Activated naive CD4-positive, alpha-beta T cell treated with anti-CD3 and anti-CD28 coated beads, Interleukin-2, amount 50 U/mL, for 72 hours (primary cell): ENCODE measurements around the gene NHEJ1. TPM values are rescaled to one million over a fixed set of nuclear protein-coding genes. Genes with fewer than 3 reads are reported as not detected.

ENCODE experiments used
- ATAC-seq, 2 donors: fragments of 150-1000 bp; cut with Tn5 transposase; 2 replicates each; pipeline ENCODE4 v1.10.0; 2021; ENCODE audit warnings: mild to moderate bottlenecking in 2 of 2, moderate library complexity in 2 of 2
- DNase-seq, 2 donors: peaks; one replicate each; pipeline ENCODE4 v3.0.0; 2021 to 2022; ENCODE audit warnings: low spot score in 2 of 2
- H3K27ac Mint-ChIP-seq, 2 donors: one replicate each; pipeline ENCODE4 v1.8.0; 2022; ENCODE audit warnings: mild to moderate bottlenecking in 2 of 2, mixed read lengths in 2 of 2
- H3K36me3 Mint-ChIP-seq, 2 donors: one replicate each; pipeline ENCODE4 v1.8.0; 2022; ENCODE audit warnings: mixed read lengths in 2 of 2
- H3K9me3 Mint-ChIP-seq, 2 donors: one replicate each; pipeline ENCODE4 v1.8.0; 2022; ENCODE audit warnings: mixed read lengths in 2 of 2
- total RNA-seq, 2 donors: library from RNA; stranded (reverse); gene quantifications; one replicate each; pipeline ENCODE4 v1.2.3, GENCODE V29; 2022

Gene NHEJ1
- total RNA-seq, 2 donors from 2014 or later = 20.9 to 25.0 TPM

DNA sequence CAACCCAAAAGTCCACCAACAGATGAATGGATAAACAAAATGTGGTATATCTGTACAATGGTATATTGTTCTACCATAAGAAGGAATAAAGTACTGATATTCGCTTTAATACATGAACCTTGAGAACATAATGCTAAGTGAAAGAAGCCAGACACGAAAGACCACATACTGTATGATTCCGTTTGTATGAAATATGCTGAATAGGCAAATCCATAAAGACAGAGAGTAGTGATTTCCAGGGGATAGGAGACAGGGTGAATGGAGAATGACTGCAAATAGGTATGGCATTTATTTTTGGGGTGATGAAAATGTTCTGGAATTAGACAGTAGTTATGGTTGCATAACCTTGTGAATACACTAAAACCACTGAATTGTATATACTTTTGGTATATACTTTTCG is 71.3 kb downstream of the NHEJ1 start:
- H3K27ac Mint-ChIP-seq = no peak overlapping the region
- no peak for DNase-seq
- ATAC-seq = no peak
- no peaks in the 10 kb centered on the region for H3K36me3 Mint-ChIP-seq
- no peaks in the 10 kb centered on the region for H3K9me3 Mint-ChIP-seq

DNA sequence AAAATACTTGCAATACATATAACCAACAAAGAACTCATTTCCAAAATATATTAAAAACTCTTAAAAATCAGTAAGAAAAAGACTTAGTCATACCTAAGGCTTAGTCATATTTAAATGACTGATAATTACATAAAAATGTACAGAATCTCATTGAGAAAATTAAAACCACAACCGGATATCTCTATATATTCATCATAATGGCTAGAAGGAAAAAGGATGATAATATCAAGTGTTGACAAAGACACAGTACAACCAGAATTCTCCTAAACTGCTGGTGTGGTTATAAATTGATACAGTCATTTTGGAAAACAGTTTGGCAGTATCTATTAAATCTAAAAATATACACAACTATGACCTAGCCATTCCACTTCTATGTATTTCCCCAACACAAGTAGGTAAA is 72.8 kb downstream of the NHEJ1 start:
- Mint-ChIP-seq H3K9me3 (no peaks in the 10 kb centered on the region), H3K27ac (peak overlapping the region in 1 of 2 donors; percentile 30), H3K36me3 (no peaks in the 10 kb centered on the region)
- ATAC-seq (no peak), DNase-seq (no peak)

DNA sequence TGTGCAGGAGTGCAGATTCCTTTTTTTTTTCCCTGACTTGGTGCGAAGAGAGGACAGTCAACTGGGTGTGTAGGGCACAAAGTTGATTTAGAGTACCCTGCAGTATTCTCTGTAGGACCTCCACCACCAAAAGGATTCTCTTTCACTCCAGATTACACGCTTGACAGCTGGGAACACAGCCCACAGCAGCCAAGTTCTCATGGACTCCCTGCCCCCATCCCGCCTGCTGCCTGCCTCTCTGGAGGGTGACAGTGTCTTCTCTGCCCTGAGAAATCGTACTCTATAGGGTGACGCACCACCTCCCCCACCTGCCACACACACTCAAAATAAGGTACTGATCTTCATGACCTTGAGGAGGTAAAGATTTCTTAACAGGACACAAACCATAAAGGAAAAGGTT is 73.3 kb downstream of the NHEJ1 start:
- Mint-ChIP-seq H3K36me3 (no peaks in the 10 kb centered on the region), H3K9me3 (no peaks in the 10 kb centered on the region), H3K27ac (peak overlapping the region in 1 of 2 donors; percentile 30)
- ATAC-seq (no peak), DNase-seq (no peak)

- Mint-ChIP-seq H3K27ac (no peak overlapping the region), H3K9me3 (no peaks in the 10 kb centered on the region), H3K36me3 (no peaks in the 10 kb centered on the region)
- ATAC-seq (no peak), DNase-seq (no peak)
These were observed 74.4 kb downstream of the NHEJ1 start for GRCh38 chr2:219086196-219086595.

GRCh38 chr2:219084791-219085190 is 75.8 kb downstream of the NHEJ1 start:
- ATAC-seq = no peak
- Mint-ChIP-seq H3K27ac (no peak overlapping the region), H3K36me3 (no peaks in the 10 kb centered on the region), H3K9me3 (no peaks in the 10 kb centered on the region)
- no peak for DNase-seq

DNA sequence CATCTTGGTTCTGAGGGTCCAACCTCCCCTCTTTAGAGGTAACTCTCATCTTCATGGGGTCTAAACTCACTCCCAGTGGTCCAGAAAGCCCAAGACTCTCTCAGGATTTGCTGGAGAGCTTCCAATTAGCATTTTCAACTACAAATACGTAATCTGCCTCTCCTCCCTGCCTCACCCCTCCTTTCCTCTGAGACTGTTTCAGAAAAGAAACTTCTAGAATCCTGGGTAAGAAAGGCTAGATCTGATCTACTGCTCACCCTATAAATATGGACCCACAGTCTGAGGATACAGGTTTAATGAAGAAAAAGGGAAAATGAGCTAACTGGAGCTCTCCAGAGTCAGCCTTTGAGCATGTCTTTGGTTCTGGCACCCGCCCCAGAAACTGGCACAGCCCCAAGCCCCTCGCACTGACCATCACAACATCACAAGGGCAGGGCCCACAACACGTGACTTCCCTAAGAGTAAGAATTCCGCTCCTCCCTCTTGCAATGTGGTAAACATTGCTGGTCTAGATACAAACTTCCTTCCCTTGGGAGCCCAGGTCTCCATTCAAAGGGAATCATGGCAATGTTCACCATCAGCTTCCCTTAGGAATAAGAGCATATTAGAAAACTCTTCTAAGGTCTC is 78.2 kb downstream of the NHEJ1 start:
- DNase-seq (no peak), ATAC-seq (no peak)
- H3K27ac Mint-ChIP-seq = peak overlapping the region in 1 of 2 donors; percentile 33
- no peaks in the 10 kb centered on the region for H3K9me3 Mint-ChIP-seq
- H3K36me3 Mint-ChIP-seq = no peaks in the 10 kb centered on the region

GRCh38 chr2:219081701-219082331 is 78.8 kb downstream of the NHEJ1 start:
- Mint-ChIP-seq H3K36me3 (no peaks in the 10 kb centered on the region), H3K9me3 (no peaks in the 10 kb centered on the region), H3K27ac (peak overlapping the region in 1 of 2 donors; percentile 33)
- no peak for DNase-seq
- no peak for ATAC-seq

DNA sequence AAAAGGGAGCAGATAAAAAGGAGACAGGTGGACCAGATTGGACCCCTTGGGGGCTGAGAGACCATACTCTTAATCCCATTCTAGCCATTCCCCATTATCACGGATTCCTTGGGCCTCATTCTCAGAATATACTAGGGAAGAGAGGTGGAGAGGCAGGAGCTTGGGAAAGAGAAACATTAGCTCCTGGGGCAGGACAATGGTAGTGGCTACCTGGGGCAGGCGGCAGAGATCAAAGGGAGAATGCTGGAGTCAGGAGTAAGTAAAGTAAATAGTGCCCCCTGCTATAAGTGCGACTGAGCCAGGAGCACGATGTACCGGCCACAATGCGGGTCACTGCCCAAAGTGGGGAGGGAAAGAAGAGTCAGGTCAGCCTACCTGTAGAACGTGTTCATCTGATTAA is 79.5 kb downstream of the NHEJ1 start:
- Mint-ChIP-seq H3K36me3 (no peaks in the 10 kb centered on the region), H3K27ac (no peak overlapping the region), H3K9me3 (no peaks in the 10 kb centered on the region)
- ATAC-seq (no peak), DNase-seq (no peak)

GRCh38 chr2:219079417-219079816 is 81.2 kb downstream of the NHEJ1 start:
- no peaks in the 10 kb centered on the region for H3K36me3 Mint-ChIP-seq

GRCh38 chr2:219078951-219079350 is 81.7 kb downstream of the NHEJ1 start:
- DNase-seq (no peak), ATAC-seq (no peak)
- Mint-ChIP-seq H3K27ac (peak overlapping the region in 1 of 2 donors; percentile 44), H3K36me3 (no peaks in the 10 kb centered on the region), H3K9me3 (no peaks in the 10 kb centered on the region)

More at GRCh38 chr2:219079417-219079816, 81.2 kb downstream of the NHEJ1 start:
- ATAC-seq = no peak
- Mint-ChIP-seq H3K9me3 (no peaks in the 10 kb centered on the region), H3K27ac (no peak overlapping the region)
- no peak for DNase-seq

GRCh38 chr2:219078126-219078525 is 82.5 kb downstream of the NHEJ1 start:
- Mint-ChIP-seq H3K9me3 (no peaks in the 10 kb centered on the region), H3K36me3 (no peaks in the 10 kb centered on the region), H3K27ac (no peak overlapping the region)
- DNase-seq = no peak
- ATAC-seq = no peak

DNA sequence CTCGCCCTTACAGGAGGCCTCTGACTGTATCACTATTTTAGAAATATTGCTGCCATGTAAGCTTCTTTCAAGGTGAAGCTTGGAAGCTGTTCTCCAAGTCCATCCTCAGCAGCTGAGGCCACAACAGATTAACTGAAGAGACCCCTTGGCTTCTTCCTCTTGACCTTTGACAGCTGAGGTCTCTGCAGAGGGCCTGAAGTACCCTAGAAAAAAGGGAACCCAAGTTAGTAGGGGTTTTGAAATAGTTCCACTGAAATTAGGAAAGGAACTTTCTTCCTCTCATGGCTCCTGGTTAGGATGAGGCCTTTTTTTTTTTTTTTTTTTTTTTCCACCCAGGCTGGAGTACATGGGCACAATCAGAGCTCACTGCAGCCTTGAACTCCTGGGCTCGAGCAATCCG is 84.4 kb downstream of the NHEJ1 start:
- Mint-ChIP-seq H3K27ac (no peak overlapping the region), H3K9me3 (no peaks in the 10 kb centered on the region), H3K36me3 (no peaks in the 10 kb centered on the region)
- ATAC-seq = no peak
- no peak for DNase-seq

GRCh38 chr2:219073413-219074129 is 87.0 kb downstream of the NHEJ1 start:
- no peaks in the 10 kb centered on the region for H3K9me3 Mint-ChIP-seq
- DNase-seq (peak in 1 of 2 donors; percentile 31), ATAC-seq (peak in 1 of 2 donors; percentile 41)
- H3K27ac Mint-ChIP-seq = no peak overlapping the region
- no peaks in the 10 kb centered on the region for H3K36me3 Mint-ChIP-seq

DNA sequence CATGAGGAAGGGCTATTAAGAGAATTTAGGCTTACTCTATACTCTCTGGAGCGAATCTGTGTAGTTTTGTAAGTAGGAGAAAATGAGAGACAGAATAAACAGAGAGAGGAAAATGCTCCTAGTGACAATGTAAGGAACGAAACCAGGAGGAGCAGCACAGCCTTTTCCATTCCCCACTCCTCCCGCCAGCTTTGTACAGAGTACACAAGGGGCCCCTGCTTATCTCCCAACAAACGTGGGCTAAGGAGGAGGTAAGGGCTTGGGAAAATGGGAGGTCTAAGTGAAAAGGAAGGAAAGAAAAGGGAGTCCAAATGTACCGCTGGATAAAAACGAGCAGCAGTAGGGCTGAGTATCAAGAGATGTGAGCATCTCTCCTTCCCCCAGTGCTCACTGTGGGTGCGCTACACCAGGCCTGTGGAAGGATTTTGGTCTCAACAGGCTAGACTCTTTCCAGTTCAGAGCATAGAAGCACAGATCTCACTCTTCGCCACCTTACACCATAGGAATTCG is 87.8 kb downstream of the NHEJ1 start:
- Mint-ChIP-seq H3K36me3 (no peaks in the 10 kb centered on the region), H3K27ac (no peak overlapping the region), H3K9me3 (no peaks in the 10 kb centered on the region)
- DNase-seq = no peak
- ATAC-seq = no peak

- ATAC-seq (no peak), DNase-seq (no peak)
- no peaks in the 10 kb centered on the region for H3K36me3 Mint-ChIP-seq
- H3K9me3 Mint-ChIP-seq = no peaks in the 10 kb centered on the region
- H3K27ac Mint-ChIP-seq = no peak overlapping the region
These were observed 89.3 kb downstream of the NHEJ1 start for GRCh38 chr2:219071131-219071816.

GRCh38 chr2:219065484-219065883 is 95.1 kb downstream of the NHEJ1 start:
- Mint-ChIP-seq H3K27ac (no peak overlapping the region), H3K36me3 (no peaks in the 10 kb centered on the region), H3K9me3 (no peaks in the 10 kb centered on the region)
- ATAC-seq = no peak
- no peak for DNase-seq

DNA sequence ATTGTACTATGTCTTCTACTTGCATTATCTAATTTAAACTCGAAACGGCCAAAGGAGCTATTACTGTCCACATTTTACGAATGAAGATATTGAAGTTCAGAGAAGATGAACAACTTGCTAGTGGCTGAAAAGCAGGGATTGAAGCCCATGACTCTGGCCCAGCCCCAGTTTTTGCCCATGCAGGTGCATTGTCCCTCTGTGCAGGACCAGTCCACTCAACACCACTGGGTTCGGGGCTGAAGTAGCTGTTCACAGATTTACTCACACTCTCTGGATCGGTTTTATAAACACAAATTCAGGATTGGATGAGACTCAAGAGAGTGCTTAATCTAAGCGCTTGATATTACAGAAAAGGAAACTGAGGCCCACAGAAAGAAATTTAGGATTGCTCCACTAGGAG is 98.5 kb downstream of the NHEJ1 start:
- no peak for DNase-seq
- Mint-ChIP-seq H3K27ac (no peak overlapping the region), H3K36me3 (no peaks in the 10 kb centered on the region), H3K9me3 (no peaks in the 10 kb centered on the region)
- no peak for ATAC-seq
